Raji (cell line): Measurements from ENCODE around the gene RNASE8.

ENCODE experiments used
- POLR2A ChIP-seq: IDR thresholded peaks from 2 replicates; pipeline ENCODE4 v1.6.1; 2011; ENCODE audit warnings: low read depth, low read length, control low read depth; ENCODE audit not compliant: insufficient read depth

The RNASE8 gene

DNA sequence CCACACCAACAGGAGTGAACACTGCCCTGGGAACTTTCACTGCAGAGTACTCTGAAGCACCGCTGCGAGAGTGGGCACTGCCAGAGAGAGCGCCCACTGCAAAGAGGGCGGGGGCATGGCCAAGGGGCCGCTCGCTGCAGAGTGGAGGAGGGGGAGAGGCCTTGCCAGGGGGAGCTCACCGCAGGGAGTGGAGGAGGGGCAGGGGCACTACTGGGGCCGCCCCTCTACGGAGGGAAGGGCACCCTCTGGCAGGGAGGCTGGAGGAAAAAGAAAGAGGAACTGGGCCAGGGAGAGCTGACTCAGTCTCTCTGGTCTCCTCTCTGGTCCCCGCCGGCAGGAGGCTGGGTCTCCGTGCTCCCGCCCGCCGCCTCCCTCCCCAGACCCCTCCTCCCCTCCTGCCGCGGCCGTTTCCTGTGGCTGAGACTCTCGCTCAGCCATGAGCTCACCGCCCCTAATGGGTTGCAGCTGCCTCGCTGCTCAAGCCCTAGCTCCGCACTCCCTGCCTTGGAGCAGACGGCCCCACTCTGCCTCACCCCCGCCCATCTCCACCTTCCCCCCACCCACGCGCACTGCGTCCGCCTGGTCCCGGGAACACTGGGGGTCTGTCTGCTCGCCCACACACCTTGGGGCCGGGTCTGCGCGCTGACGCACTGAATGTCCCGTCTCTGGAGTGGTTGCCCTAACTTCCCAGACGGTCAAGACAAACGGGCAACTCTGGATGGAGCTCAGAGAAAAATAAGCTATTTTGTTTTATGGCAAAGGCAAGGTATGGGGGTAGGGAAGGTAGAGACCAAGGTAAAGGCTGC lies 13.8 kb downstream of the RNASE8 start:
- peak; percentile 53 for TF ChIP-seq POLR2A

- TF ChIP-seq POLR2A = no peak
These were observed 14.4 kb downstream of the RNASE8 start for GRCh38 chr14:21072031-21072473.

DNA sequence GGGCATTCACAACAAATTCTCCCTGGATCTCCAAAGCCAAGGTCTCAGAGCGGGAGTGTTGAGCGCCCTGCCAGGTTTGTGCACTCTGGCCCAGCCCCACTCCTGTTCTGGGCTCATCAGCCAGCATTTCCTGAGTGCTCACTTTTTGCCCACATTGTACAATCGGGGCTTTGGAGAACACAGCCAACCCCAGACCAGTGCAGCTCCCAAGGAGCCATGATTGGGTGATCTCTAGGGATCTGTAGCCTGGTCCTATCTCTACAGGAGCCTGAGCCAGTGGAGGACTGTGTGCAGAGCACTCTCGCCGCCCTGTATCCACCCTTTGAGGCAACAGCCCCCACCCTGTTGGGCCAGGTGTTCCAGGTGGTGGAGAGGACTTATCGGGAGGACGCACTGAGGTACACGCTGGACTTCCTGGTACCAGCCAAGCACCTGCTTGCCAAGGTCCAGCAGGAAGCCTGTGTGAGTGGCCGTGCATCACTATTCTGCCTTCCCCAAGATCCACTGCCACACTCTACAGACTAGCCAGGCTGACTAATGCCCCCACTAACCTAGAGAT lies 15.2 kb downstream of the RNASE8 start:
- no peak for TF ChIP-seq POLR2A

- no peak for TF ChIP-seq POLR2A
These were observed 16.3 kb downstream of the RNASE8 start for GRCh38 chr14:21073921-21074320.

GRCh38 chr14:21074398-21075272 lies 17.0 kb downstream of the RNASE8 start:
- no peak for TF ChIP-seq POLR2A

- no peak for TF ChIP-seq POLR2A
These were observed 18.3 kb downstream of the RNASE8 start for GRCh38 chr14:21075719-21076437.

DNA sequence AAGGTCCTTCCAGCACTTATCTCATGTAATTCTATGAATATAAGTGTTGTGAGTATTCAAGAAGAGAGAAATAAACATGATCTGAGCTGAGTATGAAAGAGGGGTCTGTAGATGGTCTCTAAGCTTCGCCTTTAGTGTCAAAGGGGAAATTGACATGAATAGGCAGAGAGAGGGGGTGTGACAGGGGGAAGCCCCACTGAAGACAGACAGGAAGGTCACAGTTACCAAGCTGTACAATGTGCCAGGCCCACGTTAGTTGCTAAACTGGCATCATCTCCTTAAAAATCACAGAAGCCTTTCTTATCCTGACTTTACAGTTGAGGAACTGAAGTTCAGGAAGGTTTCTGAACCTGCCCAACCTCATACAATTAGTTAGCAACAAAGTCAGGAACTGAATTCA lies 20.1 kb downstream of the RNASE8 start:
- no peak for TF ChIP-seq POLR2A

DNA sequence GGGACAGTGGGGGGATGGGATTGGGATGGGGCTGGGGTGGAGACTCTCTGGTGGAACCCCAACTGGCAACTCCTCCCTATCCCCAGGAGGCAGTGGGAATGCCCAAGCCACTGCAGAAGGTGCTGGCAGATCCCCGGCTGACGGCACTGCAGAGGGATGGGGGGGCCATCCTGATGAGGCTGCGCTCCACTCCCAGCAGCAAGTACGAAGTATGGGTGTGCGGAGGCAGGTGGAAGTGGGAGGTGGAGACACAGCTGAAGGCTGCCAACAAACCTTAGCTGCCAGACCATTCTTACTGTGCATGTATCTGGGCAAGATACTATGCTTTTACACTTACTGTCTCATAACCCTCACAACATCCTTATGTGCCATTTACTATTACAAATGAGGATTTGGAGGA lies 20.7 kb downstream of the RNASE8 start:
- no peak for TF ChIP-seq POLR2A

DNA sequence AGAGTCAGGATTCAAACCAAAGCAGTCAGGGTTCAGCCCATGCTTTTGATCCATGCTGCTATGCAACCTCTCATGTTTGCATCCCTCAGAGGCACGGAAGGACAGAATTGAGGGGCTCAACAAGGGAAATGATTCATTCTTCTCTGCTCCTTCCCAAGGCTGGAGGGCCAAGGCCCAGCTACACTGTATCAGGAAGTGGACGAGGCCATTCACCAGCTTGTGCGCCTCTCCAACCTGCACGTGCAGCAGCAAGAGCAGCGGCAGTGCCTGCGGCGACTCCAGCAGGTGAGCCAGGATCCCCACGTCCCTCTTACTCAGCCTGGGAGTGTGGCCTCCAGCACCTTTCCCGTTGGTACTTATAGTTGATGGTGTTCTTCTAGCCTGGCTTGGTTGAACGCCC lies 21.1 kb downstream of the RNASE8 start:
- TF ChIP-seq POLR2A = no peak

- TF ChIP-seq POLR2A = no peak
These were observed 24.0 kb downstream of the RNASE8 start for GRCh38 chr14:21081521-21082142.

GRCh38 chr14:21083565-21084325 lies 26.1 kb downstream of the RNASE8 start:
- TF ChIP-seq POLR2A = no peak

GRCh38 chr14:21084396-21084795 lies 26.8 kb downstream of the RNASE8 start:
- no peak for TF ChIP-seq POLR2A

DNA sequence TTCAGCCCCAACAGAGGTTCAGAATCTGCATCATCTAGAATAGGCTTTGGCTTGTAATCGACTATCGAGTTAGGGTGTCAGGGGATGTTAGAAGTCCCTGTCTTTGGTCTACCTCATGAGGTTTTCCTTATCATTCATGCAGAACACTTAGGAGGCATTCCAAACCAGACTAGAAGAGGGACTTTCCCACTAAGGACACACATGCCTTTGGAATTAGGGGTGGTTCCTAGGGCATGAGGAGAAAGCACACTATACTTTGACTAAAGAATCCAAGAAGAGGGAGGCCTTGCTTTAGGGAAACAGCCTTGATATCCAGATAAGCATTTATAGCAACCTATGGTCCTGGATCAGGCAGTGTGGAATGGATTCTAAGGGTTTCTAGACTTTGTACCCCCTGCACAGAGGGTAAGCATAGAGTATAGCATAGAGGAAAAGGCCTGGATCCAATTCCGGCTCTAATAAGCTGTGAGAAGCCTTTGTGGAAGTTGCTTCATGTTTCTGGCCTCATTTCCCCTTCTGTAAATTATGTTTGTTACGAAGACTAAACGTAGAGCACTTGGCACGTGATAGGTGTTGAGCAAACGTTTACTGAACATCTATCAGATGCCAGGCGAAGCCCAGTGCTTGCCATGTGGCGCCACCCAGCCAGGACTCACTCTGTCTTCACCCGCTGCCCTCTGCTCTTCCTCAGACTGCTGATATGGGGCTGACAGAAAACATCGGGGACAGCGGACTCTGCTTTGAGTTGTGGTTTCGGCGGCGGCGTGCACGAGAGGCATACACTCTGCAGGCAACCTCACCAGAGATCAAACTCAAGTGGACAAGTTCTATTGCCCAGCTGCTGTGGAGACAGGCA lies 27.6 kb downstream of the RNASE8 start:
- TF ChIP-seq POLR2A = no peak
